Ovary (tissue), 9 donors: ENCODE data around the gene KIF1A. TPM values are rescaled to one million over a fixed set of nuclear protein-coding genes. Genes with fewer than 3 reads are reported as not detected.
A peak's percentile ranks its signal among the peaks of the same experiment; 100 is the strongest.

Experiments
- DNase-seq, 5 donors: peaks; one replicate each; pipeline ENCODE4 v3.0.0-alpha.2; 2019 to 2020
- H3K27ac ChIP-seq, 2 donors: fragments of 200-600 bp; one replicate each; pipeline versions ENCODE4 v1.5.1 to v1.8.0; 2019 to 2022
- H3K27me3 ChIP-seq: fragments of 200-600 bp; one replicate; pipeline ENCODE4 v1.8.0; 2022
- H3K36me3 ChIP-seq: fragments of 200-600 bp; sonication (generic); one replicate; pipeline ENCODE4 v1.5.1; 2019
- H3K4me1 ChIP-seq: one replicate; pipeline ENCODE4 v1.8.1; 2013; ENCODE audit warnings: mild to moderate bottlenecking, moderate library complexity; ENCODE audit not compliant: insufficient read depth
- H3K4me3 ChIP-seq: fragments of 200-600 bp; sonication (generic); one replicate; pipeline ENCODE4 v1.5.1; 2017
- H3K9me3 ChIP-seq, 2 donors: fragments of 200-600 bp in 1 of 2; sonication (generic) in 1 of 2; one replicate each; pipeline versions ENCODE4 v1.5.1 to v1.8.1; 2013 to 2019; ENCODE audit warnings: mild to moderate bottlenecking in 1 of 2, moderate library complexity in 1 of 2
- CTCF ChIP-seq, 3 donors: fragments of 450-650 bp in 2 of 3; fragments of 200-600 bp in 1 of 3; IDR thresholded peaks; one replicate each; pipeline versions ENCODE4 v1.5.1 to v1.8.0; 2016 to 2022; ENCODE audit warnings: antibody characterized with exemption in 3 of 3, mild to moderate bottlenecking in 1 of 3
- EP300 ChIP-seq: sonication (generic); formaldehyde crosslinking; IDR thresholded peaks from one replicate; pipeline ENCODE4 v1.6.1; 2017; ENCODE audit warnings: antibody characterized with exemption
- POLR2A ChIP-seq: fragments of 450-650 bp; IDR thresholded peaks from one replicate; pipeline ENCODE4 v1.6.1; 2017; ENCODE audit warnings: antibody characterized with exemption, mild to moderate bottlenecking, moderate library complexity
- WGBS, 3 donors: extraction: QIAGEN DNeasy Blood & Tissue Kit in 1 of 3; methylation state at CpG; one replicate each; pipeline versions ENCODE4 v1.1.5 to v1.1.7; 2013 to 2017; 5-methylcytosine and 5-hydroxymethylcytosine counted together
- intact Hi-C, 4 donors: fragments of 100-400 bp; cut with DNase I; formaldehyde crosslinking; loops; one replicate each; pipeline versions ENCODE4 v1.11.0 to v1.15.1; 2022 to 2023
- polyA plus RNA-seq, 2 donors: library from polyadenylated mRNA; stranded (reverse); fragments of 200-250 nt in 1 of 2; fragments of 350-450 nt in 1 of 2; fragmentation: Illumina TruSeq in 1 of 2; extraction: RNeasy Lipid Tissue Mini Kit (QIAGEN cat#74804) in 1 of 2; gene quantifications; one replicate each; pipeline ENCODE4 v1.2.3, GENCODE V29; 2013 to 2014
- total RNA-seq, 7 donors: library from RNA; depleted of rRNA in 2 of 7; stranded (reverse); fragments of >200 nt in 2 of 7; fragmentation: NEBNext Ultra II Directional in 3 of 7; extraction: Animal tissue kit (Norgen Biotek cat#: 25700) in 3 of 7; gene quantifications; one replicate each; pipeline versions ENCODE4 v1.1.0 to v1.2.4, GENCODE V29; 2016 to 2023
- donor health status: DM: no; HTN: no; CAD: no; lungs with moderate emphysema.
- donor health status: DM: no; HTN: no; CAD: no.
- donor health status: Bipolar disorder and iron deficiency.
- donor health status: DM: yes; HTN: yes; CAD: no.
- donor health status: DM: no; HTN: no; CAD: no.
- donor health status: DM: yes; HTN: yes; CAD: no.

The KIF1A gene
- total and polyA plus RNA-seq, 9 donors: 0.48 to 4.4 (median 1.2) TPM

DNA sequence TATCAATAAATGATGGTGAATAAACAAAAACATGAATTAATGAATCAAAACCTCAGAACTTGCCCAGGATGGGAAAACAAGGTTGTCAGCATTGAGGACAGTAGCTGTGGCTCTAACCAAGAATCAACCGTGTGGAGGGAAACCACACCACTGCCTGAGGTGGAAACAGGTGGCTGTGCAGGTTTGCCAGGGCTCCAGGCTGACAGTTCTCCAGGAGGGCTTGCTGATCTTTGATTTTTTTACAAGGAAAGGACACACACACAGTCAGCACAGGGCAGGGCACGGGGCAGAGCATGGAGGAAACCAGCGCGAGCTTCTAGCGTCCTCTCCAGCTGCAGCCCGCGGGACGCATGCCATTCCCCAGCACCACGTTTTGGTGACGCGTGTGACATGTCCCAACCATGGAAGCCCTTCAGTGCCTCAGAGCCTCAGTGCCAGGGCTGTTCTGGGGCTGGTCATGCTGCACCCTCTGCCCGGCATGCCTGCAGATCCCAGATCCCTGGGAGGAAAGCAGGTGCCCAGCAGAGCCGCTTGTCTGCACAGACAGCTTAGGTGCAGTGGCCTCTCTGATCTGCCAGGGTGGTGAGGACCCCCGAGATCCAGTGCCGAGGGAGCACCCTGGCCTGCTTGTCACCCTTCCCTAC is 32.8 kb upstream of the KIF1A start:
- intact Hi-C loops: loop anchor here in 2 of 4 donors (10.0 kb wide), 1 partner anchor 802 kb away; no protein-coding TSS in a partner anchor
- Histone ChIP-seq H3K36me3 (no peaks in the 10 kb centered on the region), H3K27me3 (no peaks in the 10 kb centered on the region), H3K9me3 (no peaks in the 10 kb centered on the region), H3K4me3 (no peak overlapping the region), H3K27ac (no peak overlapping the region), H3K4me1 (no peaks in the 10 kb centered on the region)
- DNase-seq: peak in 1 of 5 donors; percentile 21
- TF ChIP-seq EP300 (no peak), CTCF (IDR thresholded peaks at IDR 0.05) (no peak), POLR2A (no peak)
- WGBS, 3 donors: 85 to 89% (median 85%) methylated on average over 15 of the region's 15 CpGs

DNA sequence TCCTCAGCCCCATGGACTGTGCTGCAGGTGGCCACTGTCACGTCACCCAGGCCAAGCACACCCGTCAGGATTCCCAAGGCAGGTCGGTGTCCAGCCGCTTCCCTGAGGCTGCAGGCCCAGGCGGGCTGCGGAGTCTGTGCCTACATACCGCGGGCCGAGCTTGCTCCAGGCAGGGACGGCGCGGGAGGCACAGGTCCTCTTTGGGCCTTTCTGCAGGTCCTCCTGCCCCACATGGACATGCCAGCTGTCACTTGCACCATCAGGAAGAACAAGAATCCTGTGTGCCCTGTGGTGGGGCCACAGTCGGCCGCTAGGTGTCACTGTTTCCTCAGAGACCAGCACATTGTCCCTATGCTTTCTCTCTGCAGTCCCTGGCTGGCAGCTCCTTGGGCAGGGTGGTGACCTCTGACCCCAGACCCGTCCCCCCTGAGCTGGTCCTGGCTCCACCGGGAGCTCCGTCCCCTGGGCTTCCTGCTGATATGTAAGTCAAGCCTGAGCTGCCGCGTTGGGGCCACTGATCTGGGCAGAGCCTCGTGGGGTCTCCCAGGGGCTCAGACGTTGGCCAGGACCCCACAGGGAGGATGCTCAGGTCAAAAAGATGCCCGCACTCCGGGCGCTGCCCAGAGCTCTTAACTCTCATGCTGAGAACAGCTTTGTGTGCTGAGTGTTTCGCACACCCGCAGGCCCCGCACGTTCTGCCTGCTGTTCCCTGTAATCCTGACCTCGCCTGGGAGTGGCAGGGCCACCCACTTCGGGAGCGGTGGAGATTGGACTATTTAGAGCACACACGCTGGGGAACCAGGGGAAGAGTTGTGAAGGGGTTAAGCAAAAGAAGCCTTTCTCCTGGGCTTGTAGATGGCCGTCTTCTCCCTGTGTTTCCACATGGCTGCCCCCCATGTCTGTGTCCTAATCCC is 31.3 kb upstream of the KIF1A start:
- no peak for TF ChIP-seq EP300
- TF ChIP-seq CTCF (IDR thresholded peaks at IDR 0.05): peak; percentile 84 to 98 (median 86)
- WGBS, 3 donors: 28 to 33% (median 30%) methylated on average over 31 to 33 of the region's 33 CpGs
- intact Hi-C loops: loop anchor here in 3 of 4 donors (2.0 to 10.0 kb wide), 2 partner anchors 803 to 807 kb away; no protein-coding TSS in a partner anchor
- Histone ChIP-seq H3K4me1 (no peaks in the 10 kb centered on the region), H3K27ac (no peak overlapping the region), H3K36me3 (no peaks in the 10 kb centered on the region), H3K9me3 (no peaks in the 10 kb centered on the region), H3K27me3 (no peaks in the 10 kb centered on the region), H3K4me3 (no peak overlapping the region)
- DNase-seq: peak; percentile 76 to 90 (median 89)

DNA sequence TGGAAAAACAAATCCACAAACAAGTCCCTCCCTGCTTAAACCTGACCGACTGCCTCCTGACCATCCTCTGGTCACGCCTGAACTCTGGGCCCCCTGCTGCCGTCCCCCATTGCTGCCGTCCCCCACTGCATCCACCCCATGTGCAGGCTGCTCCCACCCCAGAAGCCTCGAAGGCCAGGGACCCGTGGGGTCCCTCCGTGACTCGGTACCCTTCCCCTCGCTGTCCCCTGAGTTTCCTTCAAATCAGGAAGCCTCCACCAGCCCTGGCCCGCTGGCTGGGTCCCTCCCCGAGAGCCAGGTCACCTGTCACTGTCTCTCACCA is 30.7 kb upstream of the KIF1A start:
- H3K36me3 ChIP-seq: no peaks in the 10 kb centered on the region
- H3K9me3 ChIP-seq: no peaks in the 10 kb centered on the region
- peak in 1 of 5 donors; percentile 30 for DNase-seq
- no peak for TF ChIP-seq EP300
- no peak for TF ChIP-seq POLR2A
- TF ChIP-seq CTCF (IDR thresholded peaks at IDR 0.05): no peak
- intact Hi-C loops: loop anchor here in 3 of 4 donors (2.0 to 10.0 kb wide), 2 partner anchors 804 to 808 kb away; no protein-coding TSS in a partner anchor
- H3K4me1 ChIP-seq: no peaks in the 10 kb centered on the region
- H3K27me3 ChIP-seq: no peaks in the 10 kb centered on the region
- no peak overlapping the region for H3K4me3 ChIP-seq
- H3K27ac ChIP-seq: no peak overlapping the region
- WGBS, 3 donors: 50 to 60% (median 58%) methylated on average over 11 of the region's 11 CpGs

- Histone ChIP-seq H3K27me3 (no peaks in the 10 kb centered on the region), H3K9me3 (no peaks in the 10 kb centered on the region), H3K4me1 (no peaks in the 10 kb centered on the region), H3K36me3 (no peaks in the 10 kb centered on the region), H3K4me3 (no peak overlapping the region), H3K27ac (no peak overlapping the region)
- WGBS, 3 donors: 78 to 82% (median 80%) methylated on average over 11 of the region's 11 CpGs
- intact Hi-C loops: loop anchor here in 3 of 4 donors (2.0 to 10.0 kb wide), 2 partner anchors 805 to 809 kb away; no protein-coding TSS in a partner anchor
- TF ChIP-seq POLR2A (no peak), CTCF (IDR thresholded peaks at IDR 0.05) (no peak), EP300 (no peak)
- no peak for DNase-seq
Observed at GRCh38 chr2:240850026-240850425, 30.0 kb upstream of the KIF1A start.
